Mesothelial cell of epicardium (in vitro differentiated cells): Measurements from ENCODE around the gene PIP5K1A. TPM values are rescaled to one million over a fixed set of nuclear protein-coding genes. Genes with fewer than 3 reads are reported as not detected.
"Not testable (repeated sequence)": the region's sequence is repeated elsewhere in the genome, so short reads cannot be mapped to it uniquely, and the experiment has no call there.

Source experiments
- DNase-seq, 2 experiments: peaks; one replicate each; pipeline ENCODE4 v3.0.0; 2021; ENCODE audit warnings: low spot score in 2 of 2; ENCODE audit not compliant: unreplicated experiment in 2 of 2
- H3K27ac Mint-ChIP-seq: 2 replicates; pipeline ENCODE4 v1.8.0; 2021; ENCODE audit warnings: mixed read lengths
- H3K27me3 Mint-ChIP-seq: 2 replicates; pipeline ENCODE4 v1.8.0; 2021; ENCODE audit warnings: low read depth, mixed read lengths
- H3K36me3 Mint-ChIP-seq: 2 replicates; pipeline ENCODE4 v1.8.0; 2021; ENCODE audit warnings: mixed read lengths
- H3K4me1 Mint-ChIP-seq: 2 replicates; pipeline ENCODE4 v1.8.0; 2021; ENCODE audit warnings: mixed read lengths
- H3K4me3 Mint-ChIP-seq: 2 replicates; pipeline ENCODE4 v1.8.0; 2021; ENCODE audit warnings: mild to moderate bottlenecking, moderate library complexity, mixed read lengths
- H3K9me3 Mint-ChIP-seq: 2 replicates; pipeline ENCODE4 v1.8.0; 2021; ENCODE audit warnings: mixed read lengths
- CTCF ChIP-seq: fragments of 200-600 bp; sonication (generic); IDR thresholded peaks from one replicate; pipeline ENCODE4 v1.5.0; 2021; ENCODE audit warnings: antibody characterized with exemption; ENCODE audit not compliant: unreplicated experiment
- total RNA-seq: library from RNA; stranded (reverse); gene quantifications from 3 replicates; pipeline ENCODE4 v1.2.1, GENCODE V29; 2021

The PIP5K1A gene
- total RNA-seq, 1 donor from 2014 or later, result 122 TPM

- Mint-ChIP-seq H3K4me1 (peaks cover 22% of the 10 kb centered on the region), H3K4me3 (no peak overlapping the region)
Observed at GRCh38 chr1:151193856-151194255, 4.5 kb upstream of the PIP5K1A start.

GRCh38 chr1:151194894-151195594, 3.3 kb upstream of the PIP5K1A start:
- not testable (repeated sequence) for H3K27me3 Mint-ChIP-seq, H3K4me3 Mint-ChIP-seq, H3K9me3 Mint-ChIP-seq, H3K36me3 Mint-ChIP-seq, DNase-seq
- Mint-ChIP-seq H3K4me1 (peaks cover 27% of the 10 kb centered on the region), H3K27ac (peak overlapping the region; percentile 78)

More at GRCh38 chr1:151193856-151194255, 4.5 kb upstream of the PIP5K1A start:
- H3K36me3 Mint-ChIP-seq, result no peaks in the 10 kb centered on the region
- DNase-seq, result no peak
- H3K27ac Mint-ChIP-seq, result peak overlapping the region; percentile 1
- no peak for TF ChIP-seq CTCF
- peaks cover 4% of the 10 kb centered on the region for H3K27me3 Mint-ChIP-seq
- no peaks in the 10 kb centered on the region for H3K9me3 Mint-ChIP-seq

- H3K4me1 Mint-ChIP-seq, result peaks cover 32% of the 10 kb centered on the region
- H3K27me3 Mint-ChIP-seq, result peaks cover 2% of the 10 kb centered on the region
- peak; percentile 38 for TF ChIP-seq CTCF
- peak overlapping the region; percentile 87 for H3K27ac Mint-ChIP-seq
- H3K9me3 Mint-ChIP-seq, result no peaks in the 10 kb centered on the region
- no peaks in the 10 kb centered on the region for H3K36me3 Mint-ChIP-seq
- no peak for DNase-seq
- H3K4me3 Mint-ChIP-seq, result peak overlapping the region; percentile 24
Observed at GRCh38 chr1:151196292-151196800, 2.0 kb upstream of the PIP5K1A start.

- H3K27me3 Mint-ChIP-seq, result peaks cover 2% of the 10 kb centered on the region
- TF ChIP-seq CTCF, result no peak
- no peak for DNase-seq
- peak overlapping the region; percentile 100 for H3K27ac Mint-ChIP-seq
- peak overlapping the region; percentile 96 for H3K4me3 Mint-ChIP-seq
- H3K4me1 Mint-ChIP-seq, result peaks cover 38% of the 10 kb centered on the region
- H3K36me3 Mint-ChIP-seq, result no peaks in the 10 kb centered on the region
- no peaks in the 10 kb centered on the region for H3K9me3 Mint-ChIP-seq
Observed at GRCh38 chr1:151197863-151198253, 494 bp upstream of the PIP5K1A start.

GRCh38 chr1:151199873-151200581, 1.7 kb downstream of the PIP5K1A start:
- Mint-ChIP-seq H3K9me3 (no peaks in the 10 kb centered on the region), H3K4me1 (peaks cover 38% of the 10 kb centered on the region), H3K36me3 (no peaks in the 10 kb centered on the region), H3K27me3 (no peaks in the 10 kb centered on the region), H3K4me3 (peak overlapping the region; percentile 96), H3K27ac (peak overlapping the region; percentile 100)
- no peak for DNase-seq
- TF ChIP-seq CTCF, result no peak

GRCh38 chr1:151205381-151205965, 7.1 kb downstream of the PIP5K1A start:
- Mint-ChIP-seq H3K36me3 (peaks cover 20% of the 10 kb centered on the region), H3K4me1 (peaks cover 13% of the 10 kb centered on the region)
- H3K27me3 Mint-ChIP-seq, H3K9me3 Mint-ChIP-seq, H3K4me3 Mint-ChIP-seq, DNase-seq, H3K27ac Mint-ChIP-seq: not testable (repeated sequence)
